ENCODE results near the gene AUTS2.
"Not testable (repeated sequence)": the region's sequence is repeated elsewhere in the genome, so short reads cannot be mapped to it uniquely, and the experiment has no call there.

Gene AUTS2

GRCh38 chr7:70233776-70234175 is 635.5 kb downstream of the AUTS2 start:
- no peak for FAIRE-seq

- no peak for FAIRE-seq
These were observed 639.0 kb downstream of the AUTS2 start for GRCh38 chr7:70237256-70237655.

DNA sequence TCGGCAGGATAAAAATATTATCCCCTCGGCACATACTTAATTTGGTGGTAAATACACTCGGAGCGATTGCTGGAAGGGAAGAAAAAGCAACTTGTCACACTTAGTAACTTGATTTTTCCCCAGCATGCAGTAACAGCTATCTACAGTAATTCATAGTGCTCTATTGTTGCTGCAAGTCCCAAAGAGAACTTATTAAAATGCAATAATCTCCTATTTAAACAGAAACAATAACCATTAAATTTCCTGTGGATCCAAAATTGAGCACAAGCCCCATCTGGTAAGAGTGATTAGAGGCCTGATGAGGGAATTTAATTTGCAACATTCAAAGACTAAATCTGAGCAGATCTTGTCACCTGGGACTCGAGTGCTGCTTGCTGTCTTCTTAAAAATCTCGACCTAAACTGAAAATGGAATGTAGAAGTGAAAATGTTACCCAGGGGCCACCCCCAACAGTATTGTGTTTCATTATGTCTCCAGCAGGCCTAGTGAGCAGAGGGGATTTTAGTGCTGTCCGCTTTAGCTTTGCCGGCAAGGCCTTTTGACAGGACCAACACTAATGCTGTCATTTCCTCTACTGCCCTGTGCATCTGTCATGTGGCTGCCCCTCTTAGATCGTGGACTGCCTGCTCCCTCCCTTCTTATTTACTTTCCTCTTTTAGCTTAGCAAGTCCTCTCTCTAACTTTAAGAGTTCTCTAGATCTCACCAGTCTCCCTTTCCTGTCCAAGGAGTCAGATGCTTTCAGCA is 639.7 kb downstream of the AUTS2 start:
- FAIRE-seq, result no peak

- no peak for FAIRE-seq
These were observed 641.6 kb downstream of the AUTS2 start for GRCh38 chr7:70239918-70240317.

DNA sequence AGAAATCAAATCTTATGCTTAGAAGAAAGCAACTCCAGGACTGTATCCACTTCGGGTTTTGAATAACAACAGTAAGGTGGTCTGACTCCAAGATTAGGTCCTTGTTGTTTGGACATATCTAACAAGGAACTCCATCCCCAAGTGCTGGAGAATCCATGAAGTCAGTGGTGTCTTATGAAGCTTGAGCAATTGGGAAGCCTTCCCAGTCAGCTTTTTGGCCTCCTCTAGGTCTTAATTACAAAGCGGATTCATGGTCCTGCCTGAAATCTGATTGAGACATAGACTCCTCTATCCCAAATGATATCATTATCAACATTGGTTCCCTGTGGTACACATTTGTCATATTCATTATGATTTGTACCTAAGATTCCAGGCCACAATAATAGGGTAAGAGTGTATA is 642.6 kb downstream of the AUTS2 start:
- FAIRE-seq, result no peak

DNA sequence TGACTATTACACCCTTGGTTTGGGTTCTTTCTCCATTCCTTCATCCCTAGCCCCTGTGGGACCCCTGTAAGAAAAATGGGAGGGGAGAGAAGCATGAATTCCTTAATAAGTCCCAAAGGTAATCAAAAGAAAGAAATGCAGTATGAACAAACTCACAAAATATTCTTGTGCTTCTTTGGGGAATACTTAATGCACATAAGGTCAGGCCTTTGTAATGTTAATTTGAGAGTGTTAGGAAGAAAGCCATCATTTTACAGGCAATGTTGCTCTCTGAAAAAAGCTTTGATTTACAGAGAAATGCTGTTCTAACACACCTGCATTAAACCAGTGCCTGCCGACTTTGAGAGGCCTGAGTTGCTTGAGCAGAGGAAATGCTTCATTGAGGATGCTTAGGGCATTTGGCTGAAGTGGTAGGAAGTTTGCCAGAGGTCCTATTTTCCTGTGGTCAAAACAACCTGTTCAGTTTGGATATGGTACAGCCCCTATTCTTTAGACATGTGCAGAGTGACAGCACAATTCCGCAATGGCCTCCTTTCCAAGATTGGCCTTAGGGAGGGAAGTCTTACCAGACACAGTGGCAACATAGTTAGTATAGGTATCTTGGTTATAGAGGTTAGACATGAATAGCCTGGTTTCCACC is 643.4 kb downstream of the AUTS2 start:
- no peak for FAIRE-seq

DNA sequence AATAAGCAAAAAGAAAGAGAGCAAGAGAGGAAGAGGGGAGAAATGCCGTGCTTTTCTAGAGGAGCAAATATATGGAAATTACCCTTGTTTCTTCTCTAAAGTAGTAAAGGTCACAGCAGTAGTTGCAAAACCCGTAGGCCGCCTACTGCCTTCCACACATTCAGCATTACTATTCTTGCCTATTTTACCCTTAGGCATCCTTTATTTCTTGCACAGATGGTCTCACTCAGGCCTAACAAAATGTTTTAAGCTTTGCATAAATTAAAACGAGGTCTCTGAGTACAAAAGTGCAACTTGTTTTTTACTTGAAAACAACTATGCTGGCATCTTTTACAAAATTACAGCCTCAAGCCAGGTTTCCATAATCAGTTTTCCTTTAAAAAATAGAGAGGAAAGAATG is 644.6 kb downstream of the AUTS2 start:
- no peak for FAIRE-seq

DNA sequence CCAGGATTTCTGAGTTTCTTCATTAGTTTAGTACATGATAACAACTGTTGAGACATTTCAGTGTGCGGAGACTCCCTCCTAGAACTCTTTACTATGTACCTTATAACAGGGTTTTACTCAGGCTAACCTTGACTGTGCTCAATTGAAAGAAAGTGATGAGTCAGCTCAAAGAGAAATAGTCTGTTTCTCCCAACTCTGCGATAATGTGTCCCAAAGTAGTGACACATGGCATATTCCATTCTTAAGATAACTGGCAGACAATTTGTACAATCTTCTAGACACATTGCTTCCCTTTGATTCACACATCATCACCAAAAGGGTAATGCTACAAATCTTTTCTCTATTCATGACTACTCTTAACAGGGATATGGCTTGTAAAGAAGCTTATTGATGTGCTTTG is 645.2 kb downstream of the AUTS2 start:
- no peak for FAIRE-seq

DNA sequence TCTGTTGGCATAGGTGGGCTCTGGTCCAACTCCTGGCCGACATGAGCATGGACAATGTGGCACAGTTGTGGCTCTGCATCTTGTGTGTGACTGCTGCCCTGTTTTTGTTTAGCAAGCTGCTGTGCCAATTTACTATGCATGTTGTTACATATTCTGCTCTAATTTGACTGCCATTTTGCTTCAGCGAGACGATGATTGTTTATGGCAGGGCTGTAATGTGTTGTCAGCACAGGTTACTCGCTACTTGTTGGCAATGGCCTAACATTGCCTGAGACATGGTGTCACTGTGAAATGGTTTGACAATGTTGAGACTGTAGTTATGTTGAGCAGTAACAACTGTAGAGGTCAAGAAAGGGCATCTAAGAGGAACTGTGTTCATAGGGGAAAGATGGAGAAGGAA is 659.6 kb downstream of the AUTS2 start:
- no peak for FAIRE-seq

GRCh38 chr7:70259502-70259901 is 661.2 kb downstream of the AUTS2 start:
- FAIRE-seq, result no peak

DNA sequence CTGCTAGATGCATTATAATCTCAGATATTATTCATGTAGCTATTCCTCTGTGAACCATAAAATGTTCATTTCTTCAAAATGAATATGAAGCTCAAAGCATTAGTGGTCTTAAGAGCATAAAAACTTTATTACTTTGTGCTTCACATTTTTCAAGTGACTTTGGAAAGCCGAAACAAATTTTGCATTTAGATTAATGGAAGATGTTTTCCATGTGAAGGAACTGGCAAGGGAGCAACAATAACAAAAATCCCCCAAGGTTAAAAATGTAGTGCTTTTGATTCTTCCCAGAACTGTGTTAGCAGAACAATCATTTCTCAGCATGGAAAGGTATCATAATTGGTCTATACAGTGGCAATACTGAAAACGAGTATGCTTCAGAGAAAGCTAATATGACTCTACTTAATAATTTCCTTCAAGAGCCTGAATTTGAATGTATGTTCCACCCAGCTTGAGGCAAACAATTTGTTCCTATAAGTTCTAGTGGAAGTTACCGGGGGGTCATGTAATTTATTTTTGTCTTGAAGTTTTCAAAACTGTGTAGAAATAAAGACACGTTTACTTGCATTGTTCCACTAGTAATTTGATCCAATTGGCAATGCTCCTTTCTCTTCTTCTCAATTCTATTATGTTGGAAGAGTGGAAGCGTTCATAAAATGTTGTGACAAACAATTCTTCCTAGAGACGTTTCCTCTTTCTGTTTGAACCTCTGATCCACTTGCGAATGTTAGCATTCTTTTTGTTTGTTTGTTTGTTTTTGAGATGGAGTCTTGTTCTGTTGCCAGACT is 665.4 kb downstream of the AUTS2 start:
- FAIRE-seq, result no peak

DNA sequence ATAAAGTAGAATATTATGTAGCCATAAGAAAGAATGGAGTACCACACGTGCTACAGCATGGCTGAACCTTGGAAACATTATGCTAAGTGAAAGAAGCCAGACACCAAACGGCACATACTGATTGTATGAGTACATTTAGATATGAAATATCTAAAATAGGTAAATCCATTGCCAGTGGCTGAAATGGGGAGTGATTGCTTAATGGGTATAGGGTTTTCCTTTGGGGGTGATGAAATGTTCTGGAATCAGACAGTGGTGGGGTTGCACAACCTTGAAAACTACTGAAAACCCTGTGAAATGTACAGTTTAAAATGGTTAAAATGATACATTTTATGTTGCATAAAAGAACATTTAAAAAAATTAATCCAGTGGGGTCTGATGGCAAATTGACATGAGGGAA is 667.9 kb downstream of the AUTS2 start:
- FAIRE-seq, result no peak

DNA sequence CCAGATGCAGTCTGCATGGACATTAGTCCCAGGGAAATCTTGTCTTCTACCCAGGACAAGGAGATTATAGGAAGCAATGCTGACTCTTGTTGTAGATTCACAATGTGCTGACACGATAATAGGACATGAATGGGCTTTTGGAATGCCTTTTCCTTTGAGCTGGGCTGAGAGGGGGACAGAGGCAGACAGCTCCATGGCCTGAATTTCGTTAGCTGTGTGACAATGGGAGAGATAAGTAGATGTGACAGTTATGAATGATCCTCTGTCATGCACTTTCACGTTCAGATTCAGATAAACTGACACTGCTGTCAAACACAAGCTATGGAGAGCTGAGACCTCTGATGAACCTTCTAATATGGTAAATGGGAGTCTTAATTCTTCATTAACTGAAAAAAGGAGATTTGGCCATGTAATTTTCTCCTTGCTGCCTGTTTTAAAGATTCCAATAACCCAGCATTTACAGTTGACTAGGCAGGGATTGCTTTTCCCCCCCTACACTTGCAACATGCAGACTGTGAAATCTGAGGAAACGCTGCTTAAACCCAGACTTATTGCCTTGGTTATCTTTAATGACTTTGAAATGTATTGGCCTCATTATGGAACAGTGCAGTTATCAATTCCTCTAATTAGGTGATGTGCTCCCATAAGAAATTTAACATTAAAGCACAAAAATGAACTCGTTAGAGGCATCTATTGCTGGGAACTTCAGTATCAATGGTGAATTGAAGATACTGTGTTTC is 669.3 kb downstream of the AUTS2 start:
- no peak for FAIRE-seq

GRCh38 chr7:70268179-70268578 is 669.9 kb downstream of the AUTS2 start:
- FAIRE-seq, result no peak

- no peak for FAIRE-seq
These were observed 671.9 kb downstream of the AUTS2 start for GRCh38 chr7:70270149-70270548.

DNA sequence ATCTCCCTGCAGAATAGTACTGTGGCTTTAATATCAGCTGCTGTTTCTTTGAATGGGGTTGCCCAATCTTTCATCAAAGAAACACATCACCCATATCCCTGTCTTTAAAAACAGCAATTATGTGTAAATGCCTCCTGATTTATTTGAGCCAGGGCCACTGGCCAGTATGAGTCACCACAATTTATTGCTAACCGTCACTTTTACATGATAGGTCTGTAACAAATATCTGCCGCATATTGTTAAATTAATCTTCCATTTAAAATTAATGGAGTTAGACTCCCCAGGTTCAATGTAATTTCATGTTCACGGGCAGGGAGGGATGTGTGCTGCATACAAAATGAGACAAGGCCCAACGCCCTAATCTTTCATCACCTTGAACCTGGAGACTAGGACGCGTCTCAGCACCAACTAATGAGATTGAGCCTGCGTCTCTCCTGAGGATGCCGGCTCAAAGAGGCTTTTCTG is 673.4 kb downstream of the AUTS2 start:
- no peak for FAIRE-seq

DNA sequence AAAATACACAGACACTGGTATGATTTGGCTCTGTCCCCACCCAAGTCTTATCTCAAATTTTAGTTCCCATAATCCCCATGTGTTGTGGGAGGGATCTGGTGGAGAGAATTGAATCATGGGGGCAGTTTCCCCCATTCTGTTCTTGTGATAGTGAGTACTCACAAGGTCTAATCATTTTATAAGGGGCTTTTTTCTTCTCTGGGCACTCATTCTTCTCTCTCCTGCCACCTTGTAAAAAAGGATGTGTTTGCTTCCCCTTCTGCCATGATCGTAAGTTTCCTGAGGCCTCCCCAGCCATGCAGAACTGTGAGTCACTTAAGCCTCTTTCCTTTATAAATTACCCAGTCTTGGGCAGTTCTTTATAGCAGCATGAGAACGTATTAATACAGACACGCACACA is 677.3 kb downstream of the AUTS2 start:
- FAIRE-seq, result not testable (repeated sequence)

- no peak for FAIRE-seq
These were observed 686.9 kb downstream of the AUTS2 start for GRCh38 chr7:70285187-70285586.

DNA sequence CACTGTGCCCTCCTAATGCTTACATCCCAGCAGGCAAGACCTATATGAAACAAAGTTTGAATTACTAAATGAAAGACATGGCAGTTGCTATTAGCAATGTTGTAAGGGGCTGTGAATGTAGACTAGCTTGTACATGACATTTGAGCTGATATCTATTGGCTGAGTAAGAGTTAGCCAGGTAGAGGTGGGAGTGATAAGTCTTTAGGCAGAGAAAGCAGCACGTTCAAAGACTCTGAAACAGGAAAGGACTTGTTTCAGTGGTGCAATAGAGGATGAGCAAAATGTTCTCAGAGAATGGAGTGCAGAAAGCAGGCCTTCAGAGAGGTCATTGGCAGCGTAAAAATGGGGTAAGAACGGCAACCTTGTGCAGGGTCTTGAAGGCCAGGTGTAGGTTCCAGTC is 687.6 kb downstream of the AUTS2 start:
- FAIRE-seq, result no peak

- FAIRE-seq, result no peak
These were observed 690.6 kb downstream of the AUTS2 start for GRCh38 chr7:70288781-70289456.

DNA sequence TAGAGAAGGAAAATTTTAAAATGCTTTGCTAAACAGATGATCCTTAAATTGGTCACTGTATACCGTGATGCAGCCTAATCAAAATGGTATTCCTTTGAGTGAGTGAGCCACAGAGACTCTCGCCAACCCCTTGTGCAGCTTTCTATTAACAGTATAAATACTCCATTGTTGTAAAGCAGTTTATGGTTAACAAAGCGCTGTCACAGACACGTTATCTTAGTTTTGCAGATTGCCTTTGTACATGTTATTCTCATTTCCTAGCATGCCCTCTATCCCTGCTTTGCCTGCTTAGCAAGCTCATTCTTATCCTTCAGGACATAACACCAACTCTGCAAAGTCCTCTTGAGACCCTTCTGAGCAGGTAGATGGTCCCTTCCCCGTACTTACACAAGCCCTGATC is 694.4 kb downstream of the AUTS2 start:
- no peak for FAIRE-seq

DNA sequence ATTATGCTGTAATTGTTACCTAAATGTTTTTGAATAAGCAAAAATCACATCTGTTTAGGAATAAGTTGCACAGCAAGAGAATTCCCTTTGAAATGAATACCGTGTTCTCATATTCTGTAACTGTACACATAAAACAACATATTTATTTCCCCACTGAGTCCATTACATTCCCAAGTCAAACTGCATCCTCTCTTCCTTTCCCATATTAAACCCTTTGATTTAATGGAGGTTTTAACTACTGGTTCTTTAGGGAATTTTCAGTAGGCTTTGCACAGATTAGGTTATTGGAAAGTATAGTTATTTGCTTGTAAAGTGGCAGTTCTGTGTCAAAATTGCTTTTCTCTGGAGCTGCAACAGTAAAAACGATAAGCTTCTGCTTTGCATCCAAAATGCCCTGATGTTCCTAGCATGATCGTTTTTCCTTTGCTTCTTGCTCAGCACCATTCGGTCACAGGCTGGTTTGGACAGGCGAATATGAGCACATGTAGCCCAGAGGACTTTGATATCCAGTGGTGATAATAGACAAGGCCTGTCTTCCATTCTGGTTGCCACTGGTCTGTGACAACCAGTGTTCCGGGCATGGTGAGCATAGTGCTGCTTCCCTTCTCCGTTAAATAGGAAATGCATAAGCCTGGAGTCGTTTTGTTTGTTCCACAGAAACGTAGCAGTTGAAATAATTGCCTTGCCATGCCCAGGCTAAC is 696.1 kb downstream of the AUTS2 start:
- no peak for FAIRE-seq

Data from A204.1 (cell line).